GM18861 (cell line): Measurements from ENCODE around the gene RFXAP.
A peak's percentile ranks its signal among the peaks of the same experiment; 100 is the strongest.
"Not testable (repeated sequence)": the region's sequence is repeated elsewhere in the genome, so short reads cannot be mapped to it uniquely, and the experiment has no call there.

ENCODE experiments used
- ATAC-seq: cut with Tn5 transposase; IDR thresholded peaks from one replicate; pipeline ENCODE4 v1.9.1; 2021; ENCODE audit not compliant: unreplicated experiment

The RFXAP gene

DNA sequence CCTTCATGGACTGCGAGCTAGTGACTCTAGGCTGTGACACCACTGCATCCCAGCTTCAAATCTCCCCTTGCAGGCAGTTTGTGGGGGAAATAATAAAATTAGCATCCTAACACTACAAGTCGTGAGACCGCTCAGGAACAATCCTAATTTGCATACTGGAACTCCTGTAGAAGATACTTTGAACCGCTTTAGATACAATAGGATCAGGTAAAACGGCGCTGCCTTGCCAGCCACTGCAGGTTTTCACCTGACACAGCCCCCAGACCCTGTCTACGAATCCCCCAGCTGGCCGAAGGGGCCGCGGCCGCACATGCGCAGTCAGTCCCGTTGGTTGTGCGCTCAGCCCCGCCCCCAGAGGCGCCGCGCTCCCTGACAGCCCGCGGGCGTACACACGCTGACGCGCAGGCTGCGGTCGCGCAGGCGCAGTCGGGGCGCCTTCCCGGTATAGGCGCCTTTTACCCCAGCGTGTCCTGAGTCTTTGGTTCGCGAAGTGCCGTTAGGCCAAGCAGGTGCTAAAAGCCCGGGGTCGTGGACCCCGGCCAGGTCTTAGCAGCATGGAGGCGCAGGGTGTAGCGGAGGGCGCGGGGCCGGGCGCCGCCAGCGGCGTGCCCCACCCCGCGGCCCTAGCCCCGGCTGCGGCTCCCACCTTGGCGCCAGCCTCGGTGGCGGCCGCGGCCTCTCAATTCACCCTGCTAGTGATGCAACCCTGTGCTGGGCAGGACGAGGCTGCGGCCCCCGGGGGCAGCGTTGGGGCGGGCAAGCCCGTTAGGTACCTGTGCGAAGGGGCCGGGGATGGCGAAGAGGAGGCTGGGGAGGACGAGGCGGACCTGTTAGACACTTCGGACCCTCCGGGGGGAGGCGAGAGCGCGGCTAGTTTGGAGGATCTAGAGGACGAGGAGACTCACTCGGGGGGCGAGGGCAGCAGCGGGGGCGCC, at the start of gene RFXAP:
Gene RFXAP (plus strand): TSS at position 419 of the 935 bp plus-strand sequence. CDS start 136 bp downstream, at position 555.
- ATAC-seq: peak; percentile 92

- ATAC-seq: no peak
Observed at GRCh38 chr13:36769545-36769944, 49.5 kb upstream of the RFXAP start.

DNA sequence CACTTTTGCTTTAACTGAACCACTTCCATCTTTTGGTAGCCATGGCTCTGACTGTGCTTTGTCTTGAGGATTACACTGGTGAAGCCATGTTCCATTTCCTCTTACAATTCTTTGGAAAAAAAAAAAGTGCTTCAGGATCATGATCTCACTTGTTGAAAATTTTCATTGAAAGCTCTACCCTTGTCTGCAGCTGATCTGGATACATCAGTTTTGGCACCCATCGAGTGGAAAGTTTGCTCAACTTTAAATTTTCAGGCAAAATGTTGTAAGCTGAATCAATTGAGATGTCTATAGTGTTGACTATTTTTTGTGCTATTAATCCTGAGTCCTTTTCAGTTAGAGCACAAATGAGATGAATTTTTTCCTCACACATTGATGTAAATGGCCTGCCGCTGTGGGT, 48.3 kb upstream of the RFXAP start:
- no peak for ATAC-seq

DNA sequence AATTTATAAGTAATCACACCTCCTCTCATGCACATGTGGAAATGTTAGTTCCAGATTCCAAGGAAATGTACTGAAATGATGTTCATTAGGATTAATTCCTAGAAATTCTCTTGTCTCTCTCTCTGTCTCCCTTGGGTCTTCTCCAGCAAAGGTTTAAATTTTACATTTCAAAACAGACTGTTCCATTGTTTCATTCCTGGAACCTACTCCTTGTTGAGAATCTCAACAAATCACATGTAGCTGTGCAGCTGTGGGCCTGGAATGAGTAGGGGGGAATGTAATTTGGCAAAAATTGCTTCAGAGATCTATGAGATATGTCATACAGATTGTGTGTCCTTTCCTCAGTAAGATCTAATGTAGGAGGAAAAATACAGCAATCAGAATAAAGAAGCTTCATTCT, 46.2 kb upstream of the RFXAP start:
- ATAC-seq: no peak

GRCh38 chr13:36774931-36775330, 44.1 kb upstream of the RFXAP start:
- ATAC-seq: no peak

DNA sequence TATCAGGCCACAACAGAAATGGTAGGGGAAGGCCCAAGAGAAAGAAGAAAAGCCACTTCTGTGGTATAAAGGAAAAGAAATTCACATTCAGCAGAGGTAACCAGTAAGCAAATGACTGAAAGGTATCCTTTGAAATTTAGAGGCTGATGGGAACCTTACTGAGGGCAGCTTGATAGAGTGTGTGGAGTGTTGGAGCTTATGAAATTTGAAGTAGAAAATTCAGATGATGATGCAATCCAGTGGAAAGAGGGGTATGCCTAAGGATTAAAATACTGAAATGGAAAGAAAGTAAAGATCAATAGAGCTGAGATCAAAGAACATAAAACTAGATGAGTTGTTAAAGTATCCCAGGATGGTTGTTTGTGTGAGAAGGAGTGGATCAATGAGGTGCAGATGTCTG, 42.8 kb upstream of the RFXAP start:
- ATAC-seq: no peak

- no peak for ATAC-seq
Observed at GRCh38 chr13:36778083-36778671, 40.8 kb upstream of the RFXAP start.

DNA sequence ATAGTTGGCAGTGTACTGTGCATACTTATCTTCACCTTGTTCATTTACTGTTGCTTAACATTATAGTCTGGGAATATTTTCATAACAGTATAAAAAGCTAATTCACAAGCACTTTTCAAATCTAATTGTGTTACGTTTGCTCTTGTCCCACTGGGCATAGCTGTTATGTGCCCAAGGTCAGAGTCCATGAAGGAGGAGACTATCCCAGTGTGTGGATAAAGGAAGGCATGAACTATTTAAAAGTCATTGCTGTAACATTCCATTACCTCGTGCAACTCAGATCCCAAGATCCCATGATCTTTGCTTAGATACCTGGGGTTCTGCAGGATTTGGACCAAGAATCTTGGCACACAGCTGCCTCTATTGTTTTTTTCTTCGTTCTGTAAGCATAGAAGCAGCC, 35.1 kb upstream of the RFXAP start:
- ATAC-seq: no peak

DNA sequence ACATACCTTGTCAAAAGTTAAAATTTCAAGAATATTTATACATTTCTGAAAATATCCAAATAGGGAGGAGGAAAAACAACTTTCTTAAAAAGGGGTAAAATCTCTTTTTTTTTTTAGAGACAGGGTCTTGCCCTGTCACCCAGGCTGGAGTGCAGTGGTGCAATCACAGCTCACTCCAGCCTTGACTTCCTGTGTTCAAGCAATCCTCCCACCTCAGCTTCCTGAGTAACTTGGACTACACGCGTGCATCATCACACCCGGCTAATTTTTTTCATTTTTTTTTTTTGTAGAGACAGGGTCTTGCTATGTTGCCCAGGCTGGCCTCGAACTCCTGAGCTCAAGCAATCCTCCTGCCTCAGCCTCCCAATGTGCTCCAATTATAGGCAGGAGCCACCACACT, 32.8 kb upstream of the RFXAP start:
- ATAC-seq: not testable (repeated sequence)

GRCh38 chr13:36787181-36787580, 31.8 kb upstream of the RFXAP start:
- ATAC-seq: no peak

- no peak for ATAC-seq
Observed at GRCh38 chr13:36788276-36788675, 30.7 kb upstream of the RFXAP start.

- ATAC-seq: no peak
Observed at GRCh38 chr13:36789061-36789460, 30.0 kb upstream of the RFXAP start.

DNA sequence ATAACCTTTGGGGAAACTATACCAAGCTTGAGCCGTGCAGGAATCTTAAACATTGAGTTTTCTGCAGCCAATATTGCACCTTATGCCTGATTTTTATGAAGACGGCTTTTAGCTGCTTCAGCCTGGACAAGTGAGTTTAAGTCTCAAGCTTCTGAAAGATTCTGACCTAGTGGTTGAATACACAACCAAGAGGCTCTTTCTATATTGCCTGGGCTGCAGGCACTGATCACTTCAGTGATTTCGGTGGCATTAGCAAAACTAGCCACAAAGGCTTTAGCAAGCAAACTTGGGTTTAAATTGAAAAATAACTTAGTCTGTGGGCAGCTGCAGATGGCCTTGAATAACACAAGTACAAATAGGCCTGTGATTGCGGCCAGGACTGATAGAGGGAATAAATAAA, 29.3 kb upstream of the RFXAP start:
- no peak for ATAC-seq

GRCh38 chr13:36794706-36795105, 24.3 kb upstream of the RFXAP start:
- no peak for ATAC-seq

- no peak for ATAC-seq
Observed at GRCh38 chr13:36795463-36795862, 23.6 kb upstream of the RFXAP start.

- ATAC-seq: no peak
Observed at GRCh38 chr13:36796052-36796451, 23.0 kb upstream of the RFXAP start.

DNA sequence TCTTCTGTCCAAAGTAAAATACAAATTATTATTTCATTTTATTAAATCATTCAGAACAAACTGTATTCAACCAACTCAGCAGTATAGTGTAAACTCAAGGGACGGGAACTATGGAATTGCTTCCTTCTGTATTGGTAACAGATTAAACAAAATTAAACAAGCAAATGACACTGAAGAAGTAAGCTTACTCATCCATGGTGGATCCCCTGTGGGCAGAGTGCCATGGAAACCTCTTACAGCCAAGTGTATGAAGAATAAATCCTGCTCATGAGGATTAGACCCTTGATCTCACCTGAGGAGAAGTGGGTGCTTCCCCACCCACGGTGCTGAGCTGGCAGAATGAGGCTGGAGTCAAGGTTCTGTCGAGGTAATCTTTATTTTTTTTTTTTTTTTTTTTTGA, 18.0 kb upstream of the RFXAP start:
- ATAC-seq: no peak

- no peak for ATAC-seq
Observed at GRCh38 chr13:36804588-36804987, 14.4 kb upstream of the RFXAP start.

DNA sequence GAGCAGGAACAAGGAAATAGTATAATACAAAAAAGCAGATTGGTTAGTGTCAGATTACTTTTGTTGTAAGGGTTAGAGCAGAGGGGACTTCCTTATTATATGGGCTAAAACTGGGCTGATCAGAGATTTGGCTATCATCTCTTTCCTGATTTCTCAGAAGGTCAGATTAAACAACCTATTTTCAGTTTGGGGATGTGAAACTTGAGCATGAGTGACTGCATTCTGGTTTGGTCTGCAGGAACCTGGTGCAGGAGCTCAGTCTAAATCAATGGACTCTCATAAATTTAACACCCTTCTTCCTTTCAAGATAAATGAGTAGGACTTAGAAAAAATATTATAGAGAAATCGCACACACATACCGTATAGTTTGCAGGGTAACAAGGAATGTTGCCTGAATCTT, 12.9 kb upstream of the RFXAP start:
- ATAC-seq: no peak

- no peak for ATAC-seq
Observed at GRCh38 chr13:36807616-36808015, 11.4 kb upstream of the RFXAP start.

- ATAC-seq: no peak
Observed at GRCh38 chr13:36813225-36813624, 5.8 kb upstream of the RFXAP start.

GRCh38 chr13:36814465-36814864, 4.6 kb upstream of the RFXAP start:
- no peak for ATAC-seq
